HepG2 (cell line): ENCODE data around the gene HRCT1.

Experiments
- FOXP1 ChIP-seq, 2 experiments: fragments of 450-650 bp in 1 of 2; IDR thresholded peaks; 2 replicates each; pipeline ENCODE4 v1.6.1; 2017 to 2018; ENCODE audit warnings: antibody characterized with exemption in 1 of 2
- POLR2A ChIP-seq, 2 experiments: IDR thresholded peaks; 2 replicates each; pipeline ENCODE4 v1.6.1; 2011; ENCODE audit warnings: low read depth in 2 of 2, low read length in 2 of 2, mild to moderate bottlenecking in 1 of 2, moderate library complexity in 1 of 2; ENCODE audit not compliant: insufficient read depth in 1 of 2
- SNRNP70 ChIP-seq: fragments of 200-400 bp; formaldehyde crosslinking; IDR thresholded peaks from 2 replicates; pipeline ENCODE4 v1.6.1; 2017; ENCODE audit warnings: mild to moderate bottlenecking, low read depth, low read length, moderate library complexity
- ZNF7 ChIP-seq: IDR thresholded peaks from 2 replicates; pipeline ENCODE4 v1.6.1; 2016; ENCODE audit warnings: missing biosample characterization, missing genetic modification reagents
- ZNF761 ChIP-seq: sonication (generic); formaldehyde crosslinking; conservative IDR thresholded peaks from 2 replicates; pipeline ENCODE4 v1.4.0; 2020; ENCODE audit warnings: mild to moderate bottlenecking, missing genetic modification reagents
- TF ChIP-seq, protein P1 (sequence below): IDR thresholded peaks from 2 replicates; pipeline ENCODE4 v1.6.1; 2016; ENCODE audit warnings: missing biosample characterization, missing genetic modification reagents, low read depth
- TF ChIP-seq, protein P2 (sequence below): sonication (generic); IDR thresholded peaks from 2 replicates; pipeline ENCODE4 v1.6.1; 2016; ENCODE audit warnings: low read depth, borderline replicate concordance
- TF ChIP-seq, protein P3 (sequence below): sonication (generic); formaldehyde crosslinking; IDR thresholded peaks from 2 replicates; pipeline ENCODE4 v1.4.0; 2020; ENCODE audit warnings: missing genetic modification reagents, borderline replicate concordance
- TF ChIP-seq, protein P4 (sequence below): sonication (generic); formaldehyde crosslinking; IDR thresholded peaks from 2 replicates; pipeline ENCODE4 v1.5.0; 2020; ENCODE audit warnings: mild to moderate bottlenecking, missing genetic modification reagents, moderate library complexity
- TF ChIP-seq, protein P5 (sequence below): sonication (generic); formaldehyde crosslinking; IDR thresholded peaks from 2 replicates; pipeline ENCODE4 v1.9.0; 2021; ENCODE audit warnings: missing genetic modification reagents, borderline replicate concordance

DNA sequence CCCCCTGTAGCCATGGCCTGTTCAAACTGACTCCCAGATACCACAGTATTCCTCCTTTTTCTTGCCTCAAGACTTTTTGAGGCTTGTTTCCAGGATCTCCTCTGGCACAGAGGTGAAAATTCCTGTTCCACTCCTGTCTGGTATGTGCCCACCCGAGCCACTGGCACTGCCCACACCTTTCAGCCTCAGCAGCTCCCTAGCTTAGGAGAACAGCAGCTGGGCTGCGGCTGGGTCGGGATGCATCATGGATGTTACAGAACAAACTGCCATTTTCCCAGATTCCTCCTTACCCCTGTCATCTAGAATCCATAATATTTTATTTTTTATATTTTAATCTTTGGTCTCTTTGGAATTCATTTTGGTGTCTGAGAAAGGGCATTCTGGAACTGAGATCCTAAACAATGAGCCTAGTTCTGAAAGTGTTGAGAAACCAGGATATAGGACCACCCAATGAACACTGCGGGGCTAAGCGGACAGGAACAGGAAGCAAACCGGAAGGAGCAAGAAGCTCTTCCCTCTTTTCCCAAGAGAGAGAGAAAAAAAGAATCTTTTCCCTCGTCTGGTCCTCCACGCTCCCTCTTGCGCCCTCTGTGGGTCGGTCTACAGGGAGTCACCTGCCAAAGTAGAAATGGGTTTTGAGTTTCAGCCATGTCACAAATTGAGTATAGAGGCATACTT lies 39.5 kb downstream of the HRCT1 start:
- no peak for TF ChIP-seq POLR2A (IDR thresholded peaks at IDR 0.05; ENCODE audit: insufficient read depth in 1 of 2, low read depth in 2 of 2, low read length in 2 of 2)
- no peak for TF ChIP-seq ZNF7 (CRISPR knock-in tag)
- TF ChIP-seq, protein P1, sequence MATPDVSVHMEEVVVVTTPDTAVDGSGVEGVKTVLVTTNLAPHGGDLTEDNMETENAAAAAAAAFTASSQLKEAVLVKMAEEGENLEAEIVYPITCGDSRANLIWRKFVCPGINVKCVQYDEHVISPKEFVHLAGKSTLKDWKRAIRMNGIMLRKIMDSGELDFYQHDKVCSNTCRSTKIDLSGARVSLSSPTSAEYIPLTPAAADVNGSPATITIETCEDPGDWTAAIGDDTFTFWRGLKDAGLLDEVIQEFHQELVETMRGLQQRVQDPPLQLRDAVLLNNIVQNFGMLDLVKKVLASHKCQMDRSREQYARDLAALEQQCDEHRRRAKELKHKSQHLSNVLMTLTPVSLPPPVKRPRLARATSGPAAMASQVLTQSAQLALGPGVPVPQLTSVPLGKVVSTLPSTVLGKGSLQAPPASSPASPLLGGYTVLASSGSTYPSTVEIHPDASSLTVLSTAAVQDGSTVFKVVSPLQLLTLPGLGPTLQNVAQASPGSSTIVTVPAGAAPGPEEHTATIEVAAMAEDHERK = no peak
- TF ChIP-seq, protein P2, sequence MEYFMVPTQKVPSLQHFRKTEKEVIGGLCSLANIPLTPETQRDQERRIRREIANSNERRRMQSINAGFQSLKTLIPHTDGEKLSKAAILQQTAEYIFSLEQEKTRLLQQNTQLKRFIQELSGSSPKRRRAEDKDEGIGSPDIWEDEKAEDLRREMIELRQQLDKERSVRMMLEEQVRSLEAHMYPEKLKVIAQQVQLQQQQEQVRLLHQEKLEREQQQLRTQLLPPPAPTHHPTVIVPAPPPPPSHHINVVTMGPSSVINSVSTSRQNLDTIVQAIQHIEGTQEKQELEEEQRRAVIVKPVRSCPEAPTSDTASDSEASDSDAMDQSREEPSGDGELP = no peak
- TF ChIP-seq FOXP1 (IDR thresholded peaks at IDR 0.05) = no peak
- no peak for TF ChIP-seq FOXP1 (CRISPR knock-in tag; IDR thresholded peaks at IDR 0.05)
- TF ChIP-seq ZNF761 (CRISPR knock-in tag) = no peak
- TF ChIP-seq, protein P3, sequence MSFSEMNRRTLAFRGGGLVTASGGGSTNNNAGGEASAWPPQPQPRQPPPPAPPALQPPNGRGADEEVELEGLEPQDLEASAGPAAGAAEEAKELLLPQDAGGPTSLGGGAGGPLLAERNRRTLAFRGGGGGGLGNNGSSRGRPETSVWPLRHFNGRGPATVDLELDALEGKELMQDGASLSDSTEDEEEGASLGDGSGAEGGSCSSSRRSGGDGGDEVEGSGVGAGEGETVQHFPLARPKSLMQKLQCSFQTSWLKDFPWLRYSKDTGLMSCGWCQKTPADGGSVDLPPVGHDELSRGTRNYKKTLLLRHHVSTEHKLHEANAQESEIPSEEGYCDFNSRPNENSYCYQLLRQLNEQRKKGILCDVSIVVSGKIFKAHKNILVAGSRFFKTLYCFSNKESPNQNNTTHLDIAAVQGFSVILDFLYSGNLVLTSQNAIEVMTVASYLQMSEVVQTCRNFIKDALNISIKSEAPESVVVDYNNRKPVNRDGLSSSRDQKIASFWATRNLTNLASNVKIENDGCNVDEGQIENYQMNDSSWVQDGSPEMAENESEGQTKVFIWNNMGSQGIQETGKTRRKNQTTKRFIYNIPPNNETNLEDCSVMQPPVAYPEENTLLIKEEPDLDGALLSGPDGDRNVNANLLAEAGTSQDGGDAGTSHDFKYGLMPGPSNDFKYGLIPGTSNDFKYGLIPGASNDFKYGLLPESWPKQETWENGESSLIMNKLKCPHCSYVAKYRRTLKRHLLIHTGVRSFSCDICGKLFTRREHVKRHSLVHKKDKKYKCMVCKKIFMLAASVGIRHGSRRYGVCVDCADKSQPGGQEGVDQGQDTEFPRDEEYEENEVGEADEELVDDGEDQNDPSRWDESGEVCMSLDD (CRISPR knock-in tag) = no peak
- TF ChIP-seq SNRNP70 = no peak
- TF ChIP-seq, protein P4, sequence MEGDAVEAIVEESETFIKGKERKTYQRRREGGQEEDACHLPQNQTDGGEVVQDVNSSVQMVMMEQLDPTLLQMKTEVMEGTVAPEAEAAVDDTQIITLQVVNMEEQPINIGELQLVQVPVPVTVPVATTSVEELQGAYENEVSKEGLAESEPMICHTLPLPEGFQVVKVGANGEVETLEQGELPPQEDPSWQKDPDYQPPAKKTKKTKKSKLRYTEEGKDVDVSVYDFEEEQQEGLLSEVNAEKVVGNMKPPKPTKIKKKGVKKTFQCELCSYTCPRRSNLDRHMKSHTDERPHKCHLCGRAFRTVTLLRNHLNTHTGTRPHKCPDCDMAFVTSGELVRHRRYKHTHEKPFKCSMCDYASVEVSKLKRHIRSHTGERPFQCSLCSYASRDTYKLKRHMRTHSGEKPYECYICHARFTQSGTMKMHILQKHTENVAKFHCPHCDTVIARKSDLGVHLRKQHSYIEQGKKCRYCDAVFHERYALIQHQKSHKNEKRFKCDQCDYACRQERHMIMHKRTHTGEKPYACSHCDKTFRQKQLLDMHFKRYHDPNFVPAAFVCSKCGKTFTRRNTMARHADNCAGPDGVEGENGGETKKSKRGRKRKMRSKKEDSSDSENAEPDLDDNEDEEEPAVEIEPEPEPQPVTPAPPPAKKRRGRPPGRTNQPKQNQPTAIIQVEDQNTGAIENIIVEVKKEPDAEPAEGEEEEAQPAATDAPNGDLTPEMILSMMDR (CRISPR knock-in tag) = peak; percentile 84
- TF ChIP-seq, protein P5, sequence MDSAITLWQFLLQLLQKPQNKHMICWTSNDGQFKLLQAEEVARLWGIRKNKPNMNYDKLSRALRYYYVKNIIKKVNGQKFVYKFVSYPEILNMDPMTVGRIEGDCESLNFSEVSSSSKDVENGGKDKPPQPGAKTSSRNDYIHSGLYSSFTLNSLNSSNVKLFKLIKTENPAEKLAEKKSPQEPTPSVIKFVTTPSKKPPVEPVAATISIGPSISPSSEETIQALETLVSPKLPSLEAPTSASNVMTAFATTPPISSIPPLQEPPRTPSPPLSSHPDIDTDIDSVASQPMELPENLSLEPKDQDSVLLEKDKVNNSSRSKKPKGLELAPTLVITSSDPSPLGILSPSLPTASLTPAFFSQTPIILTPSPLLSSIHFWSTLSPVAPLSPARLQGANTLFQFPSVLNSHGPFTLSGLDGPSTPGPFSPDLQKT (CRISPR knock-in tag) = no peak
